Activated CD8-positive, alpha-beta T cell treated with anti-CD3 and anti-CD28 coated beads for 36 hours (primary cell): ENCODE data around the gene DNM3. TPM values are rescaled to one million over a fixed set of nuclear protein-coding genes. Genes with fewer than 3 reads are reported as not detected.

Experiments used
- ATAC-seq: fragments of 200-7000 bp; cut with Tn5 transposase; one replicate; pipeline ENCODE4 v1.10.0; 2021; ENCODE audit warnings: mild to moderate bottlenecking, moderate library complexity
- CTCF ChIA-PET: fragments of 350-600 bp; sonication (Branson Sonifier 250); formaldehyde crosslinking; loops from one replicate; lab custom pipeline; 2021; ENCODE audit warnings: antibody characterized with exemption; lab: Charles Lee
- POLR2A ChIA-PET: fragments of 350-600 bp; sonication (Branson Sonifier 250); formaldehyde crosslinking; loops from one replicate; lab custom pipeline; 2021; ENCODE audit warnings: antibody characterized with exemption; lab: Charles Lee
- DNase-seq: peaks from one replicate; pipeline ENCODE4 v3.0.0-alpha.2; 2020
- H3K27ac Mint-ChIP-seq: one replicate; pipeline ENCODE4 v1.8.0; 2021; ENCODE audit warnings: mild to moderate bottlenecking, mixed read lengths
- H3K27me3 Mint-ChIP-seq: one replicate; pipeline ENCODE4 v1.8.0; 2021; ENCODE audit warnings: mixed read lengths
- H3K36me3 Mint-ChIP-seq: one replicate; pipeline ENCODE4 v1.8.0; 2021; ENCODE audit warnings: low read depth, mixed read lengths
- H3K4me1 Mint-ChIP-seq: one replicate; pipeline ENCODE4 v1.8.0; 2021; ENCODE audit warnings: low read depth, mixed read lengths
- H3K4me3 Mint-ChIP-seq: one replicate; pipeline ENCODE4 v1.8.0; 2021; ENCODE audit warnings: mild to moderate bottlenecking, moderate library complexity, mixed read lengths
- H3K9me3 Mint-ChIP-seq: one replicate; pipeline ENCODE4 v1.8.0; 2021; ENCODE audit warnings: mixed read lengths
- CTCF ChIP-seq: fragments of 200-600 bp; IDR thresholded peaks from one replicate; pipeline ENCODE4 v1.8.0; 2022; ENCODE audit warnings: antibody characterized with exemption, mild to moderate bottlenecking
- intact Hi-C: fragments of 100-400 bp; cut with micrococcal nuclease; formaldehyde crosslinking; loops from one replicate; pipeline ENCODE4 v1.10.0; 2022
- total RNA-seq, 2 experiments: library from RNA; stranded (reverse); gene quantifications; one replicate each; pipeline ENCODE4 v1.2.3, GENCODE V29; 2021

The DNM3 gene
- total RNA-seq, 2 experiments from 2014 or later = 0.58 to 1.1 TPM

GRCh38 chr1:172417557-172417956 is 576.3 kb downstream of the DNM3 start:
- no peak for ATAC-seq
- intact Hi-C loops = no loop called here
- no peak overlapping the region for H3K27ac Mint-ChIP-seq
- H3K27me3 Mint-ChIP-seq = no peaks in the 10 kb centered on the region
- ChIA-PET POLR2A (interaction anchor here (0.6 to 1.5 kb wide), 2 partner anchors 9 to 59 kb away, joined by 3 to 4 read pairs; no protein-coding TSS in a partner anchor), CTCF (interaction anchor here (0.6 to 4.2 kb wide), 6 partner anchors 12 to 32 kb away, joined by 3 to 42 read pairs (median 3); partner anchors contain the start of gene PIGC)
- no peak overlapping the region for H3K4me3 Mint-ChIP-seq
- no peaks in the 10 kb centered on the region for H3K36me3 Mint-ChIP-seq
- TF ChIP-seq CTCF = no peak
- no peaks in the 10 kb centered on the region for H3K9me3 Mint-ChIP-seq
- DNase-seq = no peak
- peaks cover 8% of the 10 kb centered on the region for H3K4me1 Mint-ChIP-seq

- intact Hi-C loops = no loop called here
- POLR2A ChIA-PET = interaction anchor here (0.6 kb wide), 1 partner anchor 12 kb away, joined by 3 read pairs; no protein-coding TSS in a partner anchor
- ATAC-seq = no peak
Observed at GRCh38 chr1:172420385-172420784, 579.1 kb downstream of the DNM3 start, which contains the start of gene C1orf105. Gene C1orf105, plus strand, starts transcription at chr1:172420685. Its CDS starts 201 bp downstream, at chr1:172420886.

GRCh38 chr1:172421974-172422604 is 580.8 kb downstream of the DNM3 start:
- no peak for TF ChIP-seq CTCF
- POLR2A ChIA-PET = no interaction called here
- ATAC-seq = no peak
- H3K4me3 Mint-ChIP-seq = no peak overlapping the region
- no peaks in the 10 kb centered on the region for H3K9me3 Mint-ChIP-seq
- intact Hi-C loops = no loop called here
- H3K36me3 Mint-ChIP-seq = no peaks in the 10 kb centered on the region
- no peaks in the 10 kb centered on the region for H3K27me3 Mint-ChIP-seq
- DNase-seq = no peak
- H3K4me1 Mint-ChIP-seq = peaks cover 10% of the 10 kb centered on the region
- H3K27ac Mint-ChIP-seq = no peak overlapping the region
- CTCF ChIA-PET = interaction anchor here (1.3 kb wide), 1 partner anchor 22 kb away, joined by 4 read pairs; no protein-coding TSS in a partner anchor

More at GRCh38 chr1:172420385-172420784, 579.1 kb downstream of the DNM3 start, which contains the start of gene C1orf105:
- H3K27me3 Mint-ChIP-seq = no peaks in the 10 kb centered on the region
- DNase-seq = no peak
- no peaks in the 10 kb centered on the region for H3K36me3 Mint-ChIP-seq
- no peak within 1 kb of the TSS for H3K4me3 Mint-ChIP-seq
- CTCF ChIA-PET = interaction anchor here (1.1 to 1.5 kb wide), 5 partner anchors 8 to 418 kb away, joined by 3 to 6 read pairs (median 3); no protein-coding TSS in a partner anchor
- H3K4me1 Mint-ChIP-seq = peaks cover 10% of the 10 kb centered on the region
- no peak for TF ChIP-seq CTCF
- H3K27ac Mint-ChIP-seq = no peak within 1 kb of the TSS
- no peaks in the 10 kb centered on the region for H3K9me3 Mint-ChIP-seq

- Mint-ChIP-seq H3K4me3 (no peak overlapping the region), H3K27me3 (no peaks in the 10 kb centered on the region), H3K27ac (no peak overlapping the region), H3K4me1 (peaks cover 10% of the 10 kb centered on the region), H3K36me3 (no peaks in the 10 kb centered on the region), H3K9me3 (no peaks in the 10 kb centered on the region)
- ChIA-PET POLR2A (no interaction called here), CTCF (no interaction called here)
- no peak for DNase-seq
- no peak for TF ChIP-seq CTCF
- ATAC-seq = no peak
- intact Hi-C loops = no loop called here
Observed at GRCh38 chr1:172423336-172423735, 582.0 kb downstream of the DNM3 start.

GRCh38 chr1:172425339-172425738 is 584.0 kb downstream of the DNM3 start:
- Mint-ChIP-seq H3K4me3 (no peak overlapping the region), H3K36me3 (no peaks in the 10 kb centered on the region), H3K27me3 (no peaks in the 10 kb centered on the region), H3K4me1 (peaks cover 18% of the 10 kb centered on the region), H3K9me3 (no peaks in the 10 kb centered on the region), H3K27ac (no peak overlapping the region)
- no peak for TF ChIP-seq CTCF
- POLR2A ChIA-PET = no interaction called here
- DNase-seq (no peak), ATAC-seq (no peak)
- CTCF ChIA-PET = interaction anchor here (0.8 to 5.5 kb wide), 3 partner anchors 18 to 423 kb away, joined by 3 to 40 read pairs (median 3); partner anchors contain the start of gene PIGC
- intact Hi-C loops = no loop called here
